Measurements from ENCODE around the gene FAAP20. TPM values are rescaled to one million over a fixed set of nuclear protein-coding genes. Genes with fewer than 3 reads are reported as not detected.

Gene FAAP20
- total RNA-seq, 1 experiment from 2014 or later, result 119 TPM

DNA sequence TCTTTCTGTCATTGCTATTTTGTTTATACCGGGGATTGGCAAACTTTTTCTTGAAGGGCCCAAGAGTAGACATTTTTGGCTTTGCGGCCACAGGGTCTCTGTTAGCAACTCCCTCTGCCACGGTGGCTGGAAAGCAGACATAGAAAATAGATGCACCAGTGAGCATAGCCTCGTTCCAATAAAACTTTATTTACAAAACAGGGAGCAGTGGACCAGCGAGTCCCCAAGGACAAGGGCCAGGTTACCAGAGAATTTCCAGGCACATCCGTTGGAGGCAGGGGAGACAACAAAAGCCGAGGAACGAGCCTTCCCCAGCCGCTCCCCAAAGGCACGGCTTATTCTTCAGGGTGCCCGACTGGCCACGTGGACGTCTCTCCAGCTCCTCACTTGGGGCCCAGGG, 26.5 kb downstream of the FAAP20 start:
- Histone ChIP-seq H2AK5ac (ENCODE audit: insufficient read length, low read length) (no peak overlapping the region), H4K8ac (replicated peaks; ENCODE audit: insufficient read length, low read depth, low read length) (no peak overlapping the region), H3K14ac (ENCODE audit: insufficient read depth, low read length) (no peak overlapping the region), H3K9ac (ENCODE audit: extremely low read depth, insufficient read length, low read length) (no peak overlapping the region), H3K4ac (ENCODE audit: low read depth, low read length) (no peak overlapping the region), H3K18ac (ENCODE audit: insufficient read length, low read depth, low read length) (no peak overlapping the region), H3K4me1 (ENCODE audit: insufficient read depth, low read length) (no peaks in the 10 kb centered on the region), H4K20me1 (ENCODE audit: control insufficient read depth, insufficient read depth, insufficient read length) (no peaks in the 10 kb centered on the region), H3K56ac (ENCODE audit: insufficient read length, low read depth, low read length) (no peak overlapping the region), H3K4me2 (ENCODE audit: insufficient read depth, insufficient read length, low read length) (no peak overlapping the region), H4K91ac (ENCODE audit: insufficient read length, low read depth, low read length) (no peak overlapping the region), H3K9me3 (ENCODE audit: control insufficient read depth, low read depth, low read length) (no peaks in the 10 kb centered on the region), H3K27ac (ENCODE audit: insufficient read length, low read depth, low read length) (no peak overlapping the region), H3T11ph (ENCODE audit: low read length) (no peak overlapping the region), H2BK120ac (ENCODE audit: low read depth, low read length, poor library complexity, severe bottlenecking) (no peak overlapping the region), H3K27me3 (ENCODE audit: insufficient read depth, low read length) (no peaks in the 10 kb centered on the region), H3K23ac (ENCODE audit: insufficient read length, low read depth, low read length) (no peak overlapping the region), H2AFZ (ENCODE audit: low read length) (no peak overlapping the region), H2BK20ac (ENCODE audit: low read depth, low read length, poor library complexity, severe bottlenecking) (no peak overlapping the region), H2BK15ac (ENCODE audit: low read depth, low read length) (no peak overlapping the region), H4K5ac (ENCODE audit: insufficient read length, low read depth, low read length) (no peak overlapping the region), H3K79me2 (ENCODE audit: insufficient read depth, low read length) (no peaks in the 10 kb centered on the region), H3K23me2 (ENCODE audit: insufficient read length, low read depth, low read length, poor library complexity, severe bottlenecking) (no peaks in the 10 kb centered on the region), H2BK5ac (ENCODE audit: insufficient read length, low read length) (no peak overlapping the region), H3K79me1 (ENCODE audit: insufficient read depth, low read depth, low read length, poor library complexity, severe bottlenecking) (no peaks in the 10 kb centered on the region), H2BK12ac (ENCODE audit: insufficient read length, low read depth, low read length) (no peak overlapping the region)
- H3K27me3 Mint-ChIP-seq (ENCODE audit: low read depth), result no peaks in the 10 kb centered on the region
- peaks cover 0 to 8% of the 10 kb centered on the region in 2 experiments; a peak in 2 of 4 replicates for H3K4me1 Mint-ChIP-seq
- no CpG with 5 or more reads among the region's 13 CpGs for WGBS (ENCODE audit: extremely low coverage, insufficient read length, low lambda C conversion rate)
- no peak for DNase-seq
- peaks cover 6 to 41% (median 34%) of the 10 kb centered on the region in 3 experiments for H3K36me3 Mint-ChIP-seq (ENCODE audit: insufficient read depth in 1 of 3, low read depth in 3 of 3)
- no peak for TF ChIP-seq CTCF (conservative IDR thresholded peaks at IDR 0.05)
- no peak overlapping the region for H3K4me3 Mint-ChIP-seq
- peak overlapping the region in 2 of 3 experiments; percentile 53 to 82; a peak in 2 of 7 replicates for H3K27ac Mint-ChIP-seq
- H3K9me3 Mint-ChIP-seq, result no peaks in the 10 kb centered on the region

Measured in H9 (cell line).